ENCODE measurements around the gene DNAJC18.
"Not testable (repeated sequence)": the region's sequence is repeated elsewhere in the genome, so short reads cannot be mapped to it uniquely, and the experiment has no call there.

DNAJC18 gene

DNA sequence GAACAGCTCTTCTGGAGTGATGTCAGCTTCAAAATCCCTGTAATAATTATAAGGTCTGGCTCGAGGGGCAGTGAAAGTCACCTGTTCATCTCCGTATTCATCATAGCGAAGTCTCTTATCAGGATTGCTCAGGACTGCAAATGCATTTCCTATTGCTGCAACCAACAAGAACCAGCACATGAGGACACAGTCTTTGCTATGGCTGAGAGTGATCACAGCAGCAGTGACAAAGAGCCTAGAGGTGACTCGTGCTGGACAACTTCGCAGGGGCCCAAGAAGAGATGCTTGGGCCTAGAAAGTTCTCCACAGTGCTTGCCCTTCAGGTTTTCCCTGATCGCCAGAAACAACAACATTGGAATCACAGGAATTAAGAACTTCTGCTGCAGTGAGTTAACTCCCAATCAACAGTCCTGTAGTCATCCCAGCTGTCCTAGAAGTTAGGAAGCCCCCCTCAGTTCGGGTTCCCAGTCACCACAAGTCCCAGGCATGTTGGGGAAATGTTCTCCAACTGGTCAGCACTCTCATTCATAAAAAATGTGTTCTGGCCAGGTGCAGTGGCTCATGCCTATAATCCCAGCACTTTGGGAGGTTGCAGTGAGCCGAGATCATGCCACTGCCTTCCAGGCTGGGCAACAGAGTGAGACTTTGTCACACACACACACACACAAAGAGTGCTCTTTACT is 13.0 kb downstream of the DNAJC18 start:
- no peak for DNase-seq

DNA sequence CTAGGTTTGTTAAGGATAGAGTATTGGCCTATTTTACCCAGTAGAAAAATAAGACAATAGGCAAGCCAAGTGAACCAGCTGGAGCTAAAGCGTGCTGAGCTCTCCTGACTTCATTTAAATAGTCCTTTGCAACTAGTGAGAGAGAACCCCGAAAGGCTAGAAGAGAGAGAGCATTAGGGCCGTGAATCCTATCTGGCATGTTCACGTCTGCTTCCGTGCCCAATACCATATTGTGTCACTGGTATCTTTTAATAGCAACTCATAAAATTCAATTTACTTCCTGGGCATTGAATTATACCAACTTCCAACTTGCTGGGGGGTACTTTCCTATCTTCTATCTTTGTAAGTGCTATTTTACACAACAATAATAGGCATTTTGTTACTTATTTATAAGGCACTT is 13.8 kb downstream of the DNAJC18 start:
- DNase-seq: no peak

DNA sequence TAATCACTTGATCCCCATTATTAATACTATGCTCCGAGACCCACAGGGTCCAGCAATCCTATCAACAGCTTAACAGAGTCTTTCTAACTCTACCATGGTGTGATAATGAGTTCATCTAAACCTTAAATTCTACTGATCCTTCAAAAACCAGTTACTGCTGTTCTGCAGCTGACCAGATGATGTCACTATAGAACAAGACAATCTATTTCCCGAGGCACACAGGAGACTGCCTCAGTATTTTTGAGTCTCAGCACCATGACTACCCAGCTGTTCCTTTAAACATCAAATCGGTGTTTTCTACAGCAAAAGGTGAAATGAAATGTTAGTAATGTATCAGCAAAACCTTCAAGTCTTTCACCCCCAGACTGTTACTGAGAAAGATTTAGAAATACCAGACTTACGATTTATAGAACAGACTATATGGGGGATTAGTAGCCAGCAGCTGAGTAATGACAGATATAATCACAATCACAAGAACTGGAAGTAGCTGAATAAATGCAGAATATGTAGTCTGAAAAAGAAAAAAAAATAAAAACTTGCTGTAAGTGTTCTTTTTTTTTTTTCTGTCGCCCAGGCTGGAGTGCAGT is 16.9 kb downstream of the DNAJC18 start:
- peak; percentile 67 to 82 (median 78) for DNase-seq

DNA sequence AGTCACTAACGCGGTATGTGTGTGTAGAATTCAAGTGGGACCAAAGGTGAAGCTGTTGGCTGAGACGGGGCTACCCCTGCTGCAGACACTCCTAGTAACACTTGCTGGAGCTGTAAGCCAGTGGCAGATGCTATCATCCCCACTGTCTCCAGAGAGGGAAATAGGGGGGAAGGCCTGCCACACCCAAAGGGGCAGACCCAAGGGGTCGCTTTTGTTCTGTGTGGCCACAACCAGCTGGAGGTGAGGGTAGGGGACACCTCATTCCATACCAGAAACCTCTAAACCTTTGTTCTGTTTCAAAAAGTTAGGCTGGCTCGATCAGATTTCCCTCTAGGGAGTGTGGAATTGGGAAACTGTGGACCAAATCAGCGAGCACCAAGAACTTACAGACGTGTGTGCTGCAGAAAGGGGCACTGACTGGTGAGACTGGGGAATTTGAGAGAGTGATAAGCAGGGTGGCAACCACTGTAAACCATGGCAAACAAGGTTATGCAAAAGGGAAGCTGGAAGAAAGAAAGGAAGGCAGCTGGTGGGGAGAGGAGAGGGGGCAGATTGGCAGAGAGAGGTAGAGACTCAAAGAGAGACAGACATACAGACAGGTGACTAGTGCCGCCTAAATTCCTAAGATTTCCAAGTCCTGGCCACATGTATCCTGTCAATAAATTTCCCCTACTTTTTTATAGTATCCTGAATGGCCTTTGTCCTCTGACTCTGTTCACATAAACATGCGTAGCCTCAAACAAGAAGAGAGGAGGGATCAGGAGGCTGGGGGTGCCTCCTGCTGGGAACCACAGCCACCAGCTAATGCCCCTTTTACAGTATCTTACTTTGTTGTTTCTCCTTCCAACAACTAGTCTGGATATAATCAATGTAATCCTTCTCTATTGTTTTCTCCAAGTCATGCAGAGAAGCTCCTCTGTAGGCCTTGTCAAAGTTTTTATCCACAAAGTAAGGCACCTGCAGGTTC is 19.8 kb downstream of the DNAJC18 start:
- DNase-seq: no peak

DNA sequence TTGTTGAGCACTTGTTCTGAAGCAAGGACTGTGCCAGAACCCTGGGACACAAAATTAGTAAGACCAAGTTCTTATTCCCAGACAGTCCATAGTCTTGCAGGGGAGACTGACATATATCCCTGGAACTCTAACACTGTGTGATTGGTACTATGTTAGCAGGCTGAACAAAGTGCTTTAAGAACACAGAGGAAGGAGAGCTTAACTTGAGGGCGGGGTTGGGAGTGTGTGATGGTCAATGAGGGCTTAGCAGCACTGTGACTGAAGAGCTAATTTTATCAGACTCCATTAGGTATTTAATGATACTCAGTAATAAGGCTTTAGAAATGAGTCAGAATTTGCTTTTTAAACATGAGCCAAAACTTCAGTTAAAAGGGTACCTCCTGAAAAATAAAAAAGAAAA is 20.5 kb downstream of the DNAJC18 start:
- DNase-seq: no peak

DNA sequence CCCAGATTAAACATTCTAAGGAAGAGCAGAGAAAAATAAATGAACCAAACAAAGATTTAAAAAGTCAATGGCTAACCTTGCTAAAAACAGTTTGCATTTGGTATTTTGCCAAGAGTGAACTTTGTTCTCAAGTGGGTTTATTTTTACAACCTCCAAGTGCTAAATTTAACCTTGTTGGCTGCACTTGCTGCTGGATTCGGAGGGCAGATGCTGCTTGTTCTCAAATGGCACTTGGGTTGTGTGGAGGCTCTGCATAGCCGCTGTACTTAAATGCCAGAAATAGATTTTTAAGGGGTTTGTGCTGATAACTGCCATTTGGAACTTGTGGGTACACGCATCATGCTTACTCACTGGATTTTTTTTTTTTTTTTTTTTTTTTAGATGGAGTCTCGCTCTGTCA is 22.1 kb downstream of the DNAJC18 start:
- no peak for DNase-seq

DNA sequence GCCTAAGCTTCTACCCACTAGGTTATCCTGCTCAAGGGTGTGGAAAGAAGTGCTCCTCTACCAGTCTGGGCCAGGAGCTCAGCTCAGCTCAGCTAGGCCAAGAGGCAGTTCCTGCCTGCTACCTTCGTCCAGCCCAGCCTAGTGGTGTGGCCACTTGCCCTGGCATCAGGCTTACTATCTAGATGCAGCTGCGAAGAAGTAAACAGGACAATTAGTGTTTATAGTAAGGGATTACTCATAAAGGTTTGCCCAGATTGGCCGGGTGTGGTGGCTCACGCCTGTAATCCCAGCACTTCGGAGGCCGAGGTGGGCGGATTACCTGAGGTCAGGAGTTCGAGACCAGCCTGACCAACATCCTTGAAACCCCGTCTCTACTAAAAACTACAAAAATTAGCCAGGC is 22.7 kb downstream of the DNAJC18 start:
- DNase-seq: no peak

DNA sequence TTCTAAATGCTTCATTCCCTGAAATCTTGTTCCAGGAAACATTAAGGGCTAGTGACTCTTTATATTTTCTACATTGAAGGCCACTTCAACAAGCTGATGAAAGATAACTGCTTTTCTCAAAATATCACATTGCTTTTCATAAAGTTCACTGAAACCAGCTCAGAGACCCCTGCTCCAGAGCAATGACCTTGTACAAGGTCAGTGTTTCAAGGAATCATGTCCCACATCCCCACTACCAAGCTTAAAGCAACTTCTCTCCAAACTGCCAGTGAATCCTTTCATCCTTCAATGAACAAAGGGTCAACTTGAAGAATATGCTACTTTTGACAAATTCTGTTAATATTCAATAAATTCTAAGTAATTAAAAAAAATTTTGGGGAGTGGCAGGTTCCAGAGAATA is 23.5 kb downstream of the DNAJC18 start:
- no peak for DNase-seq

DNA sequence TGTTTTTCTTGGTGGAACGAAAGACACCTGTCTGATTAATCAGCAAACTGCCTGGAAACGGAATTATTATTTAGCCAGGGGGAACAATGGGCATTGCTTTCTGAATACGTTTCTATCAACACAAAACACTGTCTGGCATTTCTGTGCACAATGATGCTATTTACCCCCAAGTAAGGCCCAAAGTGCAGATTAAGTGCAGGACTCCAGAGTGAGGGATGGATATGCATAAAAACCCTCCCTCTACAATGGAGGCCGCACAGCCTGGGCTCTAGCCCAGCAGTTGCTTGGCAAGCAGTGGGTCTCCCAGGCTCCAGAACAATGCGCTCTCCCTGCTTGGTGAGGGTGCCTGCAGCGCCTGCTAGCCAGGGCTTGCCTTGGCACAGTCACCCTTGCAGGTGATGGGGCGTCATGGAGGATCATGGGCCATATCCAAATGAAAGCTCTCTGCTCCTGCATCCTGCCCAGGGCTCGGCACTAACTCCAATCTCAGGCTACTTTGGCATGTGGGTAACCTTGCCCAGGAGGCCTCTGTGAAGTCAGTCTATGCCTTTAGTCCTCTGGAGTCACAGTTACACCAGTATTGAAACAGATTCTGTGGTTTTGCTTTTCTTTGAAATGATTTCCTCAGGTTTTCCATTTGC is 24.0 kb downstream of the DNAJC18 start:
- no peak for DNase-seq

DNA sequence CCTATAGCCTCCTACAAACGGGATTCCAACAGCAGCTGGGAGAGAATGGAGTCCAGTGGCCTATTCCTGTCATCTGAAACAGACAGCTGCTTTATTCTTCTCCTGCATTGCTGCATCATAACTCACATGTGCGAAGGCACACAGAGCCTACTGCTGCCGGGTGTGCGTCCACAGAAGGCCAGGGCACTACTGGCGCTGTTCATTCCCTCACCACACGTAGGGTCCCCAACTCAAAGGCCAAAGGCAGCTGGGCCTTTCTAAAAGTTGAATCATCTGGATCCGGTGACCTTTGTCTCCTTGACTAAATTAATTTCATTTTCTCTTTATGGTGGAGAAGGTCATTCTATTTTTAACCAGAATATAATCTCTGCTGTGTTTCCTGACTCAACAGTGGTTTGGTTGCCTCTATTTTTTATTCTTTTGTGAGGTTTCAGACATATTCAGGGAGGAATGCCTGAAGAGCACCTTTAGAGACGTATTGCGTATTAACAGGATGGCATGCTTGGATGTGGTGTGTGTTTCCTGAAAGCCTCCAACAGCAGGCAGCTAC is 24.7 kb downstream of the DNAJC18 start:
- no peak for DNase-seq

DNA sequence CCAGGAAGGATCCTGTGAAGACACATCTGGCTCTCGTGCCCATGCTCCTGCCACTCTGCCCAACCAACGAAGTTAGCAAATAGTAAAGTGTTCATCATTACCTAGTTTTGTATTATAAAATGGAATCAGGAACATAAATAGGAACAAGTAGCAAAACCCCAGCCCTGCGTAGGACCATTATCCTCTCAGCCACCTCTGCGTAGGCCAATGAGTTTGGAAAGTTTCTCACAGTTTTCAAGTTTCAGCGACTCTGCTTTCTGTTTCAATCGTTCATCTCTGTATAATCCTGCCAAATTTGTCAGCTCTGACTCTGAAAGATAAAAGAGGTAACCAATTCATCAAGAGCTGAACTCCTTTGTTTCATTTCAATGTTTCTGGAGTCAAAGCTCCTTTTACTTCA is 25.4 kb downstream of the DNAJC18 start:
- DNase-seq: no peak

DNA sequence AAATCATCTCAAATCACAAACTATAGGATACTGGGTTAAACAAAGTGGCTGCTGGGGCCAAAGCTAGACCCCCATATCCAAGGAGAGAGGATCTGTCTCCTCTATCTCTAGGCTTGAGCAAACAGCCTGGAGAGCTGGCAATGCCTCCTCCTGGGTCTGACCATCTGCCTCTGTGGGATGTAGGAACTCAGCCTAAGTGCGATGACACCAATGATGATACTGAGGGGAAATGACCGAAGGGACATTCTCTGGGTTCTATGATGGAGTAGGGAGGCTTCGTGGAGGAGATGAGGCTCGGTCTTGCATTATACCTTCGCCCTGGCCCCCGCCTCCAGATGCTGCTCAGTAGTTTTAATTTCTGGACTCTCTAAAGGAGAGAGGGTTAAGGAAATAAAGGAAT is 26.2 kb downstream of the DNAJC18 start:
- DNase-seq: no peak

DNA sequence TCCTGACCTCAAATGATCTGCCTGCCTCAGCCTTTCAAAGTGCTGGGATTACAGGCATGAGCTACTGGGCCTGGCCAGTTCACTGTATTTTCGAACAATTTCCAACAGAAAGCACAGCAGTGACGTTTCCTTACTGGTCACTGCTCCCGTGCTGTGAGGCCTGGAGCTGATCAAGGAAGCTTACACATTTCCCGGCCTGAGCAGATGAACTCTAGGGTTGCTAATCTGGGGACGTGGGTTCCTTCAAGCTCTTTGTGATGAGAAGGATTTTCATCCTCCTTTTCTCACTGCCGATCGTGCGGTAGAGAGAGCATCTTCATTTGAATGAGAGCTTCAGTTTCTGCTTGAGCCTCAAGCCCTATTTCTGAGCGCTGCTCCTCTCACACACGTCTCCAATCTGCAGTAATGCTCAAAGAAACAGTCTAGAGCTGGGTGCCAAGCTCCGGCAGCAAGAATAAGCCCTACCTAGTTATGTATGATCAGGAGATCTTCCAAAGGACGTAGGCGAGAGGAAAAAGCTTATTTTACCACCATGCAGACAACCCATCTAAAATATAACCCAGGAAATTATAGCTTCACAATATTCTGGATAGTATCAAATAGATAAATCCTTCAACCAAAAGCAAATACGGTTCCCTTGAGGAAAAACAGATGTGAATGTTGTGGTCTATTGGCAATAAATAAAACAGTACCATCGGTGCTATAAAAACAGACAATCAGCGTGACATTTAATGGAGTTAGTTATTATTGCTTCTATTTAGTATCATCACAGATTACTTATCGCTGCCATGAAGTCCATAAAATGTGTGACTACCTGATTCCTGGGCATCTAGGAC is 28.1 kb downstream of the DNAJC18 start:
- no peak for DNase-seq

DNA sequence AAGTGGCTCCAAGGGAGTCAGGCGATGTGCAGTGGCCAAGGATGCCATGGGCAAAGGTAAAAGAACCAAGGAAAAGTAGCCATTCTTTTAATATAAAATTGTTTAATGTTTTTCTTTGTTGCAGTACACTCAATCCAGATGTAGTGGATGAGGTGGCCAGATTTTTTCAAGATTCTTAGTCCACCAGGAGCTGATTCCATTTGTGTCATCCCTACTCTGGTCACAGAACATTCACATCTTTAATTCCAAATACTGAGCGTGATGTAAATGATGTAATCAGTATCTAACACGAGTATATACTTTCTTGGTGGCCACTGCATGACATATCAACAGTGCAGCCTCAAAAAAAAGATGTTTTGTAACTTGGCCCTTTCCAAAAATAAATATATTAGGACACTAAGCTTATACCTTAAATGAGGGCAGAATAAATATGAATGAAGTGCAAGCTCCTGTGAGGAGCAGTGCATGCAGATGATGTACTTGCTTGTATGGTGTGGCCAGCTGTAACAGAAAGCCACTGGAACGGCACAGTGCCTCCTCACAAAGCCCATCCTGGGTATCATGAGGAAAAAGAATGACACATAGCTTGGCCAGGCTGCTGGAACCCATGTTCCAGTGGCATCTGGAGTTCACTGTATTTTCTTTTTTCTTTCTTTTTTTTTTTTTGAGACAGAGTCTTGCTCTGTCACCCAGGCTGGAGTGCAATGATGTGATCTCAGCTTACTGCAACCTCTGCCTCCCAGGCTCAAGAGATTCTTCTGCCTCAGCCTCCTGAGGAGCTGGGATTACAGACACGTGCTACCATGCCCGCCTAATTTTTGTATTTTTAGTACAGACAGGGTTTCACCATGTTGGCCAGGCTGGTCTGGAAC is 29.0 kb downstream of the DNAJC18 start:
- no peak for DNase-seq

DNA sequence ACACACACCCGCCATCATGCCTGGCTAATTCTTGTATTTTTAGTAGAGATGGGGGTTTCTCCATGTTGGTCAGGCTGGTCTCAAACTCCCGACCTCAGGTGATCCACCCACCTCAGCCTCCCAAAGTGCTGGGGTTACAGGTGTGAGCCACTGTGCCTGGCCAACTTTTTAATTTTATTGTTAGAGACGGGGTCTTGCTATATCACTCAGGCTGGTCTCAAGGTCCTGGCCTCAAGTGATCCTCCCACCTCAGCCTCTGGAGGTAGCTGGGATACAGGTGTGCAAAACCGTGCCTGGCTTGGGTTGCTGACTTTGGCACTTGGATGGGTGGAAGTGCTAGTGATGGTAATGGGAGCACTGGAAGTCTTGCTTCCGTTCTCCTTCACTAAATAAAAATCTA is 30.2 kb downstream of the DNAJC18 start:
- DNase-seq: not testable (repeated sequence)

DNA sequence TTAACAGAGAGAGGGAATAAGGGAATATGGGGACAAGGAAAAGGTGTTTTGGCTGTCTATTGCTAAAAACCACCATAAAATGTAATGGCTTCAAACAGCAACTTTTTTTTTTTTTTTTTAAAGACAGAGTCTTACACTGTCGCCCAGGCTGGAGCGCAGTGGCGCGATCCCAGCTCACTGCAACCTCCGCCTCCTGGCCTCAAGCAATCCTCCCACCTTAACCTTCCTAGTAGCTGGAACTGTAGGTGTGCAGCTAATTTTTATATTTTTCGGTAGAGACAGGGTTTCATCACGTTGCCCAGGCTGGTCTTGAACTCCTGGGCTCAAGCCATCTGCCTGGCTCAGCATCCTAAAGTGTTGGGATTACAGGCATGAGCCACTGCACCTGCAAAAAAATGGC is 31.1 kb downstream of the DNAJC18 start:
- DNase-seq: no peak

DNA sequence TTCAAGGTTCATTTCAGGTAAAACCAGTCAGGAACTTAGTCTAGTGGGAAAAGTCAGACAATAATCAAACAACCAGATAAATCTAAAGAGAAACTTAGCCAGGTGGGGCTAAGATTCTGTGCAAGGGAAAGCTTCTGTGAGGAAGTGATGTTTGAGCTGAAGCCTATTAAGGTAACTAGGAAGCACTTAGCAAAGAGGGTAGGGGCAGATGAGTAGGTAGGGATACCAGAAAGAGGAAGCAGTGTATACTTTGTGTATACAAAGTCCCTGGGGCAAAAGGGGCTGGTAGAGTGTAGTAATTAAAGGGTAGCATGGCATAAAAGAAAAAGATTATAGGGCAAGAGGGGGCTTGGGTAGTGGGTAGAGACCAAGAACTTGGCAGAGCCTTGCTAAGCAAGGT is 31.8 kb downstream of the DNAJC18 start:
- DNase-seq: no peak

DNA sequence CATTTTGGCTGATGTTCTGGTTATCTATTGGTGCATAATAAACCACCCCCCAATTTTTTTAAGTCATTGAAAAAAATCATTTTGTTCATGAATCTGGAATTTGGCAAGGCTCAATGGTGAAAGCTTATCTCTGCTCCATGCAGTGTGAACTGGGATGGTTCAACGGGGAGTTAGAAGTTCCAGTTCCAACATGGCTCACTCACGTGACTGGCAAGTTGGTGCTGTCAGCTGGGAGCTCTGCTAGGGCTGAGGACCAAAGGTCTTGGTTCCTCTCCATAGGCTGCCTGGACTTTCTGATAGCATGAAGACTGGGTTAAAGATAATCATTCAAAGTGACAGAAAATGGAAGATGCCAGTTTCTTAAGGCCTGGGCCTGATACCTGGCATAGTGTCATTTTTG is 32.4 kb downstream of the DNAJC18 start:
- no peak for DNase-seq

DNA sequence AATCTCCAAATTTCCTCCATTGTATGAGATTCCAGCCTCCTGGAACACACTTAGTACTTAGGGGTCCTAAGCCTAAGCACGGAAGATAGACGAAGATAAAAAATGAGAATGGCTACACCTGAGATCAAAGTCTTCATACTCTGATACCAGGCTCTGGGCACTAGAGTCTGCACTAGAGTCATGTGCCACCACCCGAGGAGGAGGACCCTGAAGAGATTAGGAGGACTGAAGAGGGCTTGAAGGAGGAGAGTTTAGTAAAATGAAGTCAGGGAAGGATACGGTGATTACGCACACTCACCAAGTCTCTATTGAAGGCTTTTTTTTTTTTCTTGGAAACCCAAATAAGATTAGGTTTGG is 34.9 kb downstream of the DNAJC18 start:
- no peak for DNase-seq

DNA sequence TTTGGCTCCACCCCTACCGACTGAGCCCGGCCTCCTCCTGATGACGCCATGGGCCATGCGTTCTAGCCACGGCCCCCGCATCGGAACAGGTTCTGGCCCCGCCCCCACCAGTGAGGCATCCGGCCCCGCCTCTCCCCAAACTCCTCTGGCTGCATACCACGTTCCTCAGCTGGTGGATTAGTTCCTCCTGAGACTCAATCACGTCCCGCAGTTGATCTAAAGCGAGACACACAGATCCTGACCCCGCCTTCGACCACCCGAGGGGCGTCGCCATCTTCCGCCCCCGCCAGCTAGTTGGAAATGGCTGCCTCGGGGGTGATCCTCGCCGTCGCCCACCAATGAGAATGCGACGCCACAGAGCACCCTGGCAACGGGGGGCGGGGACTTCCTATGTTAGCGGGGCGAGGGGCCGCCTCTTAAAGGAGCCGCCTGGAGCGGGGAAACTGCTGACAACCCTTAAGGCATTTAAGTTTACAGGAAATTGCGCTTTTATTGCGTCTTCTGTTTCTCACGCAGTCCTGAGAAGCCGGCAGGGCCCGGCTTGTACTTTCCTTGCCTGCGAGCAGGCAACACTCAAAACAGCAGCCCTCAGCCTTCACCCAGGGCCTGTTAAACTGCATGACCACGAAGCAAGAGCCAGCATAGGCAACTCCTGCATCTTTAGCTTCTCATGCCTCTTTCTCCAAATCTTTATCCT is 35.4 kb downstream of the DNAJC18 start, which contains the start of gene SPATA24:
TSS of gene SPATA24 (minus strand) at position 303 of the 697 bp plus-strand sequence. CDS start at position 274, 29 bp downstream.
- peak; percentile 99 for DNase-seq
